SJSA1 (cell line): Measurements from ENCODE around the gene RAN. TPM values are rescaled to one million over a fixed set of nuclear protein-coding genes. Genes with fewer than 3 reads are reported as not detected.
A peak's percentile ranks its signal among the peaks of the same experiment; 100 is the strongest.

Experiments
- DNase-seq, 2 experiments: peaks; one replicate each; pipeline ENCODE4 v3.0.0-alpha.2; 2015 to 2020; ENCODE audit warnings: low spot score in 2 of 2, low read depth in 1 of 2
- H3K27ac ChIP-seq: fragments of 250-450 bp; sonication (Bioruptor Pico); 2 replicates; pipeline ENCODE4 v1.5.1; 2020; ENCODE audit warnings: mild to moderate bottlenecking, moderate library complexity
- H3K27me3 ChIP-seq: fragments of 250-450 bp; sonication (Bioruptor Pico); replicated peaks from 2 replicates; pipeline ENCODE4 v1.5.1; 2020; ENCODE audit warnings: mild to moderate bottlenecking, moderate library complexity
- H3K36me3 ChIP-seq: fragments of 250-450 bp; sonication (Bioruptor Pico); 2 replicates; pipeline ENCODE4 v1.5.1; 2020; ENCODE audit warnings: mild to moderate bottlenecking
- H3K4me1 ChIP-seq: fragments of 250-450 bp; sonication (Bioruptor Pico); replicated peaks from 2 replicates; pipeline ENCODE4 v1.6.1; 2021; ENCODE audit warnings: mild to moderate bottlenecking
- H3K4me3 ChIP-seq: fragments of 250-450 bp; sonication (Bioruptor Pico); 2 replicates; pipeline ENCODE4 v1.5.1; 2020; ENCODE audit warnings: mild to moderate bottlenecking
- H3K9me3 ChIP-seq: fragments of 250-450 bp; sonication (Bioruptor Pico); replicated peaks from 2 replicates; pipeline ENCODE4 v1.5.1; 2020; ENCODE audit warnings: mild to moderate bottlenecking
- total RNA-seq: library from RNA; depleted of rRNA; stranded (reverse); fragments of >200 nt; shearing (Covaris generic); gene quantifications from 2 replicates; pipeline ENCODE4 v1.2.3, GENCODE V29; 2014; rRNA removed

RAN gene
- total RNA-seq = 606 and 623 TPM in 2 replicates

DNA sequence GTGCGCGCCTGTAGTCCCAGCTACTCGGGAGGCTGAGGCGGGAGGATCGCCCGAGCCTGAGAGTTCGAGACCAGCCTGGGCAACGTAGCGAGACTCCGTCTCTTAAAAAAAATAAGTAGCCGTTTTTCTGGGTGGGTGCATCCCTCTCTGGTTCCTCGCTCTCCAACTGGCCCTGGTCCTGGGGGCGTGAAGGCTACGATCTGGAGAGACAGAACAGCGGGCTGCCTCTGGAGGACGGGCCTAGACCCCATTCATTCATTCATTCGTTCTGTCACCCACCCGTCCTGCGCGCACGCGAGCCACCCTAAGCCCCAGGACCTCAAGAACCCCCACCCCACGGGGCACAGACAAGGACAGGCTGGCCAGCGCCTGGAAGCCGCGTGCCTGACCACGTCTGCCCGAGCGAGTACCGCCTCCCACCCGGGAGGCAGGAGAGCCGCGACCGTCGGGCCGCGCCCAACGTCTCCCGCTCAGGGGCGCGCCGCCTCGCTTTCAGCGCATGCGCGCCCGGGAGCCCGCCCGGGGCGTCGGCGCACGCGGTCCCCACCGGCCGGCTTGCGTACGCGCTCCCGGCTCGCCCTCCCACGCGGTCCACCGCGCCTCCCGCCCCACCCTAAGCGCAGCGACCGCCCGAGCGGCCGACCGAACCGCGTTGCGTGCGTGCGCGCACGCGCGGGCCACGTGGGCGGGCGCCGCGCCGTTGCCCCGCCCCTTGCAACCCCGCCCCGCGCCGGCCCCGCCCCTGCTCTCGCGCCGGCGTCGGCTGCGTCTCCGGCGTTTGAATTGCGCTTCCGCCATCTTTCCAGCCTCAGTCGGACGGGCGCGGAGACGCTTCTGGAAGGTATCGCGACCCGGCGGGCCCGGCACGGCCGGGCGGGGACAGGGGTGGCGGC is at the start of gene RAN:
Gene RAN (plus strand): TSS at position 781 of the 893 bp plus-strand sequence. CDS start 528 bp downstream, outside the sequence.
- peak; percentile 78 to 91 for DNase-seq
- H3K4me3 ChIP-seq = peak within 1 kb of the TSS; percentile 99
- no peaks in the 10 kb centered on the region for H3K27me3 ChIP-seq
- H3K36me3 ChIP-seq = peaks cover 47% of the 10 kb centered on the region
- H3K4me1 ChIP-seq = peaks cover 27% of the 10 kb centered on the region
- H3K27ac ChIP-seq = peak within 1 kb of the TSS; percentile 96
- peaks cover 3% of the 10 kb centered on the region; the same call in 1 of the 2 replicates for H3K9me3 ChIP-seq

DNA sequence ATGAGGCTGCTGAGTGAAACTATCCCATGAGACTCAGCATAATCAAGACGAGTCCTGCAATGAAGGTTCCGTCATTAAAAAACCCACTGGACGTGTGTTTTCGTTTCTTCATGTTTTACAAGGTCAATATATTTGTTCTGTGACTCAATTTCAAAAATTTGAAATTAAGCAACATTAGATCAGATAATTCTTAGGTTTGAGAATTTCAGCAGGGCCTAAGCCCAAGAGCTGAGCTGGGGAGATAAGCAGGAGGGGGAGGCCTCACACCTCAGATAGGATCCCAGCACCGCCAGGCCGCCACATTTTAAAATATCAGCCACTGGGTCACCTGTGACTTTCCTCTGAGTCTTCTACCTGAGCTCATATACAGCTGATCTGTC is 46.1 kb upstream of the RAN start:
- Histone ChIP-seq H3K27me3 (no peaks in the 10 kb centered on the region), H3K9me3 (no peaks in the 10 kb centered on the region), H3K36me3 (peaks cover 15% of the 10 kb centered on the region), H3K4me3 (no peak overlapping the region), H3K27ac (no peak overlapping the region), H3K4me1 (no peaks in the 10 kb centered on the region)
- no peak for DNase-seq

DNA sequence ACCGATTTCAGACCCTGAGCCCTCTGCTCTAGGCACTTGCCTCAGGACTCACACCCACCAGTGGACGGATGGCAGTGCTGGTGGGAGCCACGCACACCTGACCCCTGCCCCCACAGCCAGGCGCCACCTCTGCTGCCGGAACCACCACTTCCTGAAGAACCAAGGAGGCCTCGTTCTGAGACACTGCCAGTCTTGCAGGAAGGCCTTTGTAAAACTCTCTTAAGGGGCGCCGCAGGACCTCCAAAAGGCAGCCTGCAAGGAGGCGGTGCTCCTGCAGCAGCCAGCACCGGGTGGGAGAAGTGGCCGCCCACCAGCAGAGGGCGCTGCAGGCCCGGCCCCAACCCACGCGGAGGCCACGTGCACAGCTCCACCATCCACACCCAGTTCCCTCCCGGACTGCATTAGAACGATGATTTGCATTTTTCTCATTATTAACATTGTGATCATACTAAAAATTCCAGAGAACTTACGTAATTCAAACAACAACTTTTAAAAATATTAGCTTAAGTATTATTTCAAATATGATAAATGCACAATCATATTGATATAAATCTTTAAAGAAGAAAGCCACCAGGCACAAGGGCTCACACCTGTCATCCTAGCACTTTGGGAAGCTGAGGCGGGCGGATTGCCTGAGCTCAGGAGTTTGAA is 45.6 kb upstream of the RAN start:
- no peak for DNase-seq
- Histone ChIP-seq H3K36me3 (peaks cover 15% of the 10 kb centered on the region), H3K9me3 (no peaks in the 10 kb centered on the region), H3K4me1 (no peaks in the 10 kb centered on the region), H3K4me3 (no peak overlapping the region), H3K27me3 (no peaks in the 10 kb centered on the region), H3K27ac (no peak overlapping the region)

DNA sequence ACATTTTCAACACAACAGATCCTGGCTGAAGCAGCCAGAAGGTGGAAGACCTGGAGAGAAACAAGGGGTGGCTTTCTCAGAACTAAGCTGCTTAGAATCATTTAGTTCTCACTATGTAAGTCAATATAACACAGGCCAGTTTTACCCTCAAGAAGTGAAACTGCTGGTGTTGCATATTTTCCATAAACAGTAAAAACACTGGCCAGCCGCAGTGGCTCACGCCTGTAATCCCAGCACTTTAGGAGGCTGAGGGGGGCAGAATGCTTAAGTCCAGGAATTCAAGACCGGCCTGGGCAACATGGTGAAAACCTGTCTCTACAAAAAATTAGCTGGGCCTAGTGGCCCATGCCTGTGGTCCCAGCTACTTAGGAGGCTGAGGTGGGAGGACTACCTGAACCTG is 44.4 kb upstream of the RAN start:
- Histone ChIP-seq H3K4me1 (no peaks in the 10 kb centered on the region), H3K4me3 (no peak overlapping the region), H3K36me3 (peaks cover 13% of the 10 kb centered on the region), H3K27me3 (no peaks in the 10 kb centered on the region), H3K27ac (no peak overlapping the region), H3K9me3 (no peaks in the 10 kb centered on the region)
- no peak for DNase-seq

DNA sequence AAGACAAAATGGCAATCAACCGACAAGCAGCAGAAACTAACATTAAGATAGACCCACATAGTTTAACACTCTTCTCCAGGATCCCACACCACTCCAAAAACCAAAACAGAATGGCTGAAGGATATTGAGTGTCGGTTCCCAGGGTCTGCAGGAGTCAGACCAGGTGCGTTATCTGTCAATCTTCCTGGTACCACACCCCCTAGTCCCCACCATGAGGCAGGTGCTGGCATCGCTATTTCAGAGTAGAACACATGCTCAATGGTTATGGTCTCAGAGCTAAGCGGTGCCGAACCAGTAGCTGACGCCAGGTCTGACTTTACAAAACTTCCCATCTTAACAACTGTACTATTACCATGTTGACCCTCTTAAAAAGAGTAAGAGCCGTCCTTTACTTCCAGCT is 43.0 kb upstream of the RAN start:
- Histone ChIP-seq H3K4me1 (no peaks in the 10 kb centered on the region), H3K27me3 (no peaks in the 10 kb centered on the region), H3K4me3 (no peak overlapping the region)

DNA sequence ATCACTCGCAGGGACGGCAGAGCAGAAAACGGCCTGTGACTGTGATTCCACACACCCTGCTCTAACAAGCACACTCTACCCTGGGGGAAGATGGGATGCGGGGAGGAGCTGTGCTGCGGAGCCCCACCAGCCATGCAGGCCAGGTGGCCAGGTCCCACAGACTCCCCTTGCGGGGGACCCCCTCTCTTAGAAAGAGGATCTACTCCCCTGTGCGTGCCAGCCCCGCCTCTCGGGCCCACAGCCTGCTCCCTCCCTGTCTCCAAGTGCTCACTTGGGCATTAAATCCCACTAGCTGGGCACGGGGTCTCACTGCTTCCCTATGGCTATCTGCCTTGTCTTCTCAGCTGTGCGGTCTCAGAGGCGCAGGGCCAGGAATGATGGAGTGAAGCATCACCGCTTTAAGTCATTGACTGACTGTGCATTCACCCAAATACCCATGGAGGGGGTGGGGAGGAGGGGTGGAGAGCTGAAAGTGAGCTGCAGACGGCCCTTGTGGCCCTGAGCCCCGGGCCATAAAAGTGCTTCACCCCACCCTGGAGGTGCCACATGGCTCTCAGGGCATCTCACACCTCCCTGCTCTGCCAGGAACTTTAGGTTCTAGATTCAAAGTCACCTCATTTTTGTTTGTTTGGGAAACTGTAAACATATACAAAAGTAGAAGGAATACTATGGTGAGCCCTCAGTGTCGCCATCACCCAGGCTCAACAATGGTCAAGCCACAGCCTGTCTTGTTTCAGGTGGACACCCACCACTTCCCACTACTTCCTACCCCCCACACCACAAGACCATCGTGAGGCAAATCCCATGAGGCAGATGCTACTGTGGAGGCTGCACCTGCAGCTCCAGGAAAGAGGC is 42.2 kb upstream of the RAN start:
- Histone ChIP-seq H3K4me1 (no peaks in the 10 kb centered on the region), H3K36me3 (peaks cover 10% of the 10 kb centered on the region), H3K27me3 (no peaks in the 10 kb centered on the region), H3K4me3 (no peak overlapping the region), H3K27ac (no peak overlapping the region), H3K9me3 (no peaks in the 10 kb centered on the region)
- no peak for DNase-seq

More for the DNA sequence above, 43.0 kb upstream of the RAN start:
- DNase-seq = no peak
- H3K9me3 ChIP-seq = no peaks in the 10 kb centered on the region
- H3K27ac ChIP-seq = no peak overlapping the region
- H3K36me3 ChIP-seq = peaks cover 10% of the 10 kb centered on the region

DNA sequence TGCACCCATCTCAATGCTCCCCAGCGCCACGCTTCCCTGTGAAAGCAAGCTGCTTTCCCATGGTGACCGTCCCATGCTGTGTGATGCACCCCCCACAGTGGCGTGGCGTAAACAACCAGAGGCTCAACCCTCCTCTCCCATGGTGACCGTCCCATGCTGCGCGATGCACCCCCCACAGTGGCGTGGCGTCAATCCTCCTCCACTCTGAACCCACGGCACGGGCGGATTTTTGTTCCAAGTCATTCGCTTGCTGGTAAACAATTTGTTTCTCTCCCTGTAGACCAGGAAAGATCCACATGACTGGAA is 41.7 kb upstream of the RAN start:
- Histone ChIP-seq H3K4me1 (no peaks in the 10 kb centered on the region), H3K4me3 (no peak overlapping the region), H3K27me3 (no peaks in the 10 kb centered on the region), H3K27ac (no peak overlapping the region), H3K36me3 (peaks cover 9% of the 10 kb centered on the region), H3K9me3 (no peaks in the 10 kb centered on the region)
- no peak for DNase-seq

DNA sequence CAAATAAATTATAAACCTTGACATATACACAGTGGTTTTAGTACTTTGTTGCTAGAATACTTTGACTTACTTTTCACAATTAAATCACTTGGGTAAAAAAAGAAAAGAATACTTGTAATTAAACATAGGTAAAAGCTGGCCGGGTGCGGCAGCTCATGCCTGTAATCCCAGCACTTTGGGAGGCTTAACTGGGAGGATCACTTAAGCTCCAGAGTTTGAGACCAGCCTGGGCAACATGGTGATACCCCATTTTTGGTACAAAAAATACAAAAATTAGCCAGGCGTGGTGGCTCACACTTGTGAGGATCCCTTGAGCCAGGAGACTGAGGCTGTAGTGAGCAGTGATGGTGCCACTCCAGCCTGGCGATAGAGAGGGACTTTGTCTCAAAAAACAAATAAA is 40.6 kb upstream of the RAN start:
- no peaks in the 10 kb centered on the region for H3K27me3 ChIP-seq
- H3K4me1 ChIP-seq = no peaks in the 10 kb centered on the region
- peaks cover under 1% of the 10 kb centered on the region; the same call in 1 of the 2 replicates for H3K36me3 ChIP-seq
- H3K9me3 ChIP-seq = no peaks in the 10 kb centered on the region
- DNase-seq = no peak
- no peak overlapping the region for H3K27ac ChIP-seq
- H3K4me3 ChIP-seq = no peak overlapping the region

DNA sequence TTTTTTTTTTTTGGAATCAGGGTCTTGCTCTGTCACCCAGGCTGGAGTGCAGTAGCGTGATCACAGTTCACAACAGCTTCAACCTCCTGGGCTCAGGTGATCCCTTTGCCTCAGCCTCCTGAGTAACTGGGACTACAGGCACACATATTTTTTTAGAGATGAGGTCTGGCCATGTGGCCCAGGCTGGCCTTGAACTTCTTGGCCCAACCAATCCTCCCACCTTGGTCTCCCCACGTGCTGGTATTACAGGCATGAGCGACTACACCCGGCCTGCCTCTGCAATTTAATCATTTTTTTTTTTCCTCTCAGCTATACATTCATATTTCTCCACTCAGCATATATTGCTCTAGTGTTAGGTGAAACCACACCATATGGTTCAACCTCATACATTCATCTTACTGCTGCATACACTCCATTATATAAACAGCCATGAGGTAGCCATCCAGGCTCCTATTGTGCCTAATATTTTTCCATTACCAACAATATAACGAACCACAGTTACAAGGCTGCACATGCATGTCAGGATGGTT is 39.9 kb upstream of the RAN start:
- no peaks in the 10 kb centered on the region for H3K4me1 ChIP-seq

DNA sequence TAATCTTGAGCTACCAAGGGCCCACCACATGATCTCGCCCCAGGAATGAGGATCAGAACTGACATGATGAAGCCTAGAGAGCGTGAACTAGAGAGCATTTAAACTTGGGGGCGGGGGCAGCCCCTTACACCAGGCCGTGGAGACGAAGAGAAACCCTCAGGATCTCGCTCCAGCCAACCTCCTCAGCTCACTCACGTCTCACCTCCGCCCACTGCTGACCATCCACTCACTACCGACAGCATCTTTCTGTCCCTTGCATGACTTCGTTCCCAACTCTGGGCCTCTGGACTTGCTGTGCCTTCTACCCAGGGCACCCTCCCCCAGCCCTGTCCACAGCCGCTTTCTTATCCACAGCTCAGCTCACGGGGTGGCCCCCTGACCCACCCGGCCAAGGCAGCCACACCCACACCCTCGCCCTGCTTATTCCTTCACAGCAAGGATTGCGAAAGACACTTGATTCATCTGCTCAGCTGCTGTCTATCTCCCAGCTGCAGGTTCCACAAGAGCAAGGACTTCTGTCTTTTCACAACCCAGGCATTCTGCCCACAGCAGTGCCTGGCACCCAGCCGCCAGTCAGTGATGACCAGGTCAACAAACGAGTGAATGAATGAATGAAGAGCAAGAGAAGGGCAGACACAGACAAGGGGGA is 39.2 kb upstream of the RAN start:
- Histone ChIP-seq H3K4me1 (no peaks in the 10 kb centered on the region), H3K36me3 (no peaks in the 10 kb centered on the region), H3K27ac (no peak overlapping the region), H3K4me3 (no peak overlapping the region), H3K9me3 (no peaks in the 10 kb centered on the region), H3K27me3 (no peaks in the 10 kb centered on the region)
- DNase-seq = no peak

More for the DNA sequence above, 39.9 kb upstream of the RAN start:
- H3K27me3 ChIP-seq = no peaks in the 10 kb centered on the region
- H3K4me3 ChIP-seq = no peak overlapping the region
- no peak overlapping the region for H3K27ac ChIP-seq
- no peak for DNase-seq
- no peaks in the 10 kb centered on the region for H3K36me3 ChIP-seq
- no peaks in the 10 kb centered on the region for H3K9me3 ChIP-seq

DNA sequence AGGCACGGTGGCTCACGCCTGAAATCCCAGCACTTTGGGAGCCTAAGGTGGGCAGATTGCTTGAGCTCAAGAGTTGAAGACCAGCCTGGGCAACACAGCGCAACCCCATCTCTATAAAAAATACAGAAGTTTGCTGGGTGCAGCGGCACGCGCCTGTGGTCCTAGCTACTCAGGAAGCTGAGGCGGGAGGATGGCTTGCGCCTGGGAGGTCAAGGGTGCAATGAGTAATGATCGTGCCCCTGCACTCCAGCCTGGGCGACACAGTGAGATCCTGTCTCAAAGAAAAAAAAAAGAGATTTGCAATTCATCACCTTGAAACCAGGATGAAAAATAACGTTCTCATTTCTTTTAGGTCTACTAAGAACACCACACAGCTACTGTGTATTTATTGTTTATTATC is 36.9 kb upstream of the RAN start:
- no peaks in the 10 kb centered on the region for H3K9me3 ChIP-seq
- no peak for DNase-seq
- no peak overlapping the region for H3K27ac ChIP-seq
- peaks cover 12% of the 10 kb centered on the region for H3K4me1 ChIP-seq
- H3K4me3 ChIP-seq = no peak overlapping the region
- H3K27me3 ChIP-seq = no peaks in the 10 kb centered on the region
- no peaks in the 10 kb centered on the region for H3K36me3 ChIP-seq

DNA sequence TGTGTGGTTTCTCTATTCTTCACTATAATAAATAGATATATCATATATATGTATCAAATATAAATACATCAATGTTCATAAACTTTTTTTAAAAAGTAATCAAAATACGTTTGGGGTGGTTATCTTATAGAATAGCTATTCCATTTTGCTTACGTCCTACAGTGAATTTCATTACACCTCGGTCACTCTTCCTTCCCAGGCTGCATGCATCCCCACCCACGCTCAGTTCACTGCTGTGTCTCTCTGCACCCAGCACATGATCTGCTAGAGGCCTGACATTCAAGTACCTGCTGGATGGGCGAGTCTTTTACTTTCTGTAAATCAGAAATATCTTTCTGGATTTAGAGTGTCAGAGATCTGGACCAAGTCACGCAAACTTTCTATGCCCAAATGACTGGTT is 36.4 kb upstream of the RAN start:
- Histone ChIP-seq H3K9me3 (no peaks in the 10 kb centered on the region), H3K36me3 (no peaks in the 10 kb centered on the region), H3K27me3 (no peaks in the 10 kb centered on the region), H3K4me3 (no peak overlapping the region), H3K4me1 (peaks cover 13% of the 10 kb centered on the region), H3K27ac (no peak overlapping the region)
- DNase-seq = no peak

DNA sequence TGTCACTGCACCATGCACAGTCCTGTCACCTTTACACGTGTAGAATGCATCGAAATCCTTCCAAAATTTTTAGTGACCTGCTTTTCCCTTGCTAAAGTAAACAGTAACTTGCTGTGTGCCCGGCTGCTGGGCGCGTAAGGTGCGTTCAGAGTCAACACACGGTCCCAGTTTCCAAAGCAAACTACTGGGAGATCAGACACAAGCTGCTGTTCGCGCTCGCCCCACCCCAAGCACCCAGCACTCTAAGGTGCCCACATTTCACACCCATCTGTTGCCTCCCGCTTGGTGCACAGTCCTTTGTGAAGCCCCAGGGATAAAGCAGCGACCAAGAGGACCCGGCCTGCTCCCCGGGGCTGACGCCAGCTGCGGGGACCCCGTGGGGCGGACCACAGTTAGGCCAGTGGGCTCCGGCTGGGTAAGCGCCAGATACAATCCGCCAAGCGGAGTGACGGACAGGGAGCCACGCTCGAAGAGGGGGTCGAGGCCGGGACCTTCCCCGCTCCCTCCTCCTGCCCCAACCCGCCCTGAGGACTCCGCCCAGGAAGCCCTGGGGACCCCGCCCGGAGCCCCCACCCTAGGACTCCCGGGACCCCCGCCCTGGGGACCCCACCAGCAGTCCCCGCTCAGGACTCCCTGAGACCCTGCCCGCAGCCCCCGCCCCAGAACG is 33.4 kb upstream of the RAN start:
- Histone ChIP-seq H3K27me3 (no peaks in the 10 kb centered on the region), H3K9me3 (no peaks in the 10 kb centered on the region), H3K27ac (peak overlapping the region; percentile 64), H3K36me3 (no peaks in the 10 kb centered on the region), H3K4me3 (peak overlapping the region; percentile 81), H3K4me1 (peaks cover 13% of the 10 kb centered on the region)
- DNase-seq = peak in 1 of 2 experiments; percentile 28
